Measurements from ENCODE around the gene PLA2G1B.

Gene PLA2G1B

GRCh38 chr12:120363274-120363855, 35.8 kb upstream of the PLA2G1B start:
- no peak overlapping the region for H3K9ac ChIP-seq
- H3K27ac ChIP-seq = no peak overlapping the region
- no peaks in the 10 kb centered on the region for H3K79me2 ChIP-seq
- TF ChIP-seq, protein P1, sequence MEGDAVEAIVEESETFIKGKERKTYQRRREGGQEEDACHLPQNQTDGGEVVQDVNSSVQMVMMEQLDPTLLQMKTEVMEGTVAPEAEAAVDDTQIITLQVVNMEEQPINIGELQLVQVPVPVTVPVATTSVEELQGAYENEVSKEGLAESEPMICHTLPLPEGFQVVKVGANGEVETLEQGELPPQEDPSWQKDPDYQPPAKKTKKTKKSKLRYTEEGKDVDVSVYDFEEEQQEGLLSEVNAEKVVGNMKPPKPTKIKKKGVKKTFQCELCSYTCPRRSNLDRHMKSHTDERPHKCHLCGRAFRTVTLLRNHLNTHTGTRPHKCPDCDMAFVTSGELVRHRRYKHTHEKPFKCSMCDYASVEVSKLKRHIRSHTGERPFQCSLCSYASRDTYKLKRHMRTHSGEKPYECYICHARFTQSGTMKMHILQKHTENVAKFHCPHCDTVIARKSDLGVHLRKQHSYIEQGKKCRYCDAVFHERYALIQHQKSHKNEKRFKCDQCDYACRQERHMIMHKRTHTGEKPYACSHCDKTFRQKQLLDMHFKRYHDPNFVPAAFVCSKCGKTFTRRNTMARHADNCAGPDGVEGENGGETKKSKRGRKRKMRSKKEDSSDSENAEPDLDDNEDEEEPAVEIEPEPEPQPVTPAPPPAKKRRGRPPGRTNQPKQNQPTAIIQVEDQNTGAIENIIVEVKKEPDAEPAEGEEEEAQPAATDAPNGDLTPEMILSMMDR (IDR thresholded peaks at IDR 0.05) = no peak
- no peak overlapping the region for H3K4me2 ChIP-seq (ENCODE audit: low read length)
- H3K4me1 ChIP-seq = peaks cover 12% of the 10 kb centered on the region
- no peaks in the 10 kb centered on the region for H3K36me3 ChIP-seq (ENCODE audit: control insufficient read depth, insufficient read depth, low read length)
- no peaks in the 10 kb centered on the region for H3K9me3 ChIP-seq (ENCODE audit: control insufficient read depth, low read length)
- no peaks in the 10 kb centered on the region for H3K27me3 ChIP-seq (ENCODE audit: control insufficient read depth, insufficient read depth, low read length)
- no peak overlapping the region for H2AFZ ChIP-seq
- no peak overlapping the region for H3K4me3 ChIP-seq (ENCODE audit: low read depth, low read length)

- no peaks in the 10 kb centered on the region for H3K27me3 ChIP-seq (ENCODE audit: control insufficient read depth, insufficient read depth, low read length)
- TF ChIP-seq, protein P1 (IDR thresholded peaks at IDR 0.05) = no peak
- no peak overlapping the region for H3K27ac ChIP-seq
- no peaks in the 10 kb centered on the region for H3K36me3 ChIP-seq (ENCODE audit: control insufficient read depth, insufficient read depth, low read length)
- no peak overlapping the region for H3K4me2 ChIP-seq (ENCODE audit: low read length)
- peaks cover 12% of the 10 kb centered on the region for H3K4me1 ChIP-seq
- no peaks in the 10 kb centered on the region for H3K79me2 ChIP-seq
- H3K4me3 ChIP-seq (ENCODE audit: low read depth, low read length) = no peak overlapping the region
- peak overlapping the region; percentile 89 for H2AFZ ChIP-seq
- no peak overlapping the region for H3K9ac ChIP-seq
- no peaks in the 10 kb centered on the region for H3K9me3 ChIP-seq (ENCODE audit: control insufficient read depth, low read length)
Measured at GRCh38 chr12:120362516-120363273, 35.1 kb upstream of the PLA2G1B start.

DNA sequence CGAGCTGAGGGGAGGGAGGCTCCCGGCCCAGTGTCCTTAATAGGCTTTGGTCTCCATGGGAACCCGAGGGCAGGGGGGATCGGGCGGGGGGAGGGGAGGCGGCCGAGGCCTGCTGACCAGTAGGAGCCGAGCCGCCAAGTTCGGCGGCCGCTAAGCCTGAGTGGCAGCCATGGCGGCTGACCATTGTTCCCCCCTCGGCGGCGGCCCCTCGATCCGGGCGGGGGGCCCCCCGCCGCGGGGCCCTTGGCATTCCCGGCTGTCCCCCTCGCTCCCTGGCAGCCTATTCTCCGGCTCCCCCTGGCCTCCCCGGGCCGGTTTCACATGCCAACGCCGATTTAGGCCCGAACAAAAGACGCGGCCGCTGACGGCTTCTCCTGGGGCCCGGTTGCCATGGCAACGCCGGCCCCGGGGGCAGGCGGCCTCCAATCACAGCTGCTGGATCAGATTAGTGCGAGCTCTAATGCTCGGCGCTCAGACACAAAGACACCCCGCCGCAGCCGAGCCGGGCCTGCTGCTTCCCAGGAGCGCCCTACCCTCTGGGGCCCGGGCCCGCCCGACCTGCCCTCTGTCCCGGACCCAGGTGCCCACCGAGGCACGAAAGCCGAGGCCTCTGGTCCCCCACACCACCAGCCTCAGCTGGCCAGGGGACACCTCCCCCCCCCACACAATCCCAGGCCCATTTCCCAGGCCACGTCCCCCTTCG, 34.1 kb upstream of the PLA2G1B start:
- no peak overlapping the region for H3K4me3 ChIP-seq (ENCODE audit: low read depth, low read length)
- no peaks in the 10 kb centered on the region for H3K9me3 ChIP-seq (ENCODE audit: control insufficient read depth, low read length)
- H3K9ac ChIP-seq = peak overlapping the region; percentile 42
- peaks cover 10% of the 10 kb centered on the region for H3K4me1 ChIP-seq
- peak overlapping the region; percentile 89 for H2AFZ ChIP-seq
- H3K27me3 ChIP-seq (ENCODE audit: control insufficient read depth, insufficient read depth, low read length) = no peaks in the 10 kb centered on the region
- H3K27ac ChIP-seq = peak overlapping the region; percentile 7
- TF ChIP-seq, protein P1 (IDR thresholded peaks at IDR 0.05) = no peak
- no peak overlapping the region for H3K4me2 ChIP-seq (ENCODE audit: low read length)
- no peaks in the 10 kb centered on the region for H3K79me2 ChIP-seq
- no peaks in the 10 kb centered on the region for H3K36me3 ChIP-seq (ENCODE audit: control insufficient read depth, insufficient read depth, low read length)

DNA sequence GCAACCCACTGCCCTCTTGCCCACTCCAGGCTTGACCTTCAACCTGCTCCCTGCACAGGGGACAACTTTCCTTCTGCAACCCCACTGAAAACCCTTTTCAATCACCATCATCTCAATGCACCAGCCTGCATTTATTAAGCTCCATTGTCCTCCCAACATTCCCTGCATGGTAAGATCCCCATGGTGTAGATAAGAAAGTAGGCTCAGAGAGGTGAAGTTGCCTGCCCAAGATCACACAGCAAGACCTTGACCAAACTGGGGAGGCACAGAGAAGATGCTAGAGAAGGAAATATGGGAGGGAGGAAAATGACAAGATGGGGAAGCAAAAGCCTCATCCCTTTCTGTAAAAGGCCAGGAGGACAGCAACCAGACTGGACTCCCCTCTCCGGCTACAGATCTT, 31.5 kb upstream of the PLA2G1B start:
- no peaks in the 10 kb centered on the region for H3K36me3 ChIP-seq (ENCODE audit: control insufficient read depth, insufficient read depth, low read length)

More for the DNA sequence above, 31.5 kb upstream of the PLA2G1B start:
- Histone ChIP-seq H3K27me3 (ENCODE audit: control insufficient read depth, insufficient read depth, low read length) (no peaks in the 10 kb centered on the region), H3K4me2 (ENCODE audit: low read length) (no peak overlapping the region), H3K4me1 (peaks cover 6% of the 10 kb centered on the region), H3K9me3 (ENCODE audit: control insufficient read depth, low read length) (no peaks in the 10 kb centered on the region), H3K9ac (no peak overlapping the region), H3K27ac (no peak overlapping the region), H2AFZ (no peak overlapping the region), H3K79me2 (no peaks in the 10 kb centered on the region), H3K4me3 (ENCODE audit: low read depth, low read length) (no peak overlapping the region)
- TF ChIP-seq, protein P1 (IDR thresholded peaks at IDR 0.05) = no peak

Data from parathyroid adenoma (tissue), 2 donors.